GM10266 (cell line): Measurements from ENCODE around the gene FGF18.

Experiments used
- DNase-seq: peaks from one replicate; pipeline ENCODE4 v3.0.0; 2012; ENCODE audit errors: extremely low spot score
- CTCF ChIP-seq: IDR thresholded peaks from 2 replicates; pipeline ENCODE4 v1.5.1; 2012; ENCODE audit warnings: mild to moderate bottlenecking, low read depth; ENCODE audit not compliant: control insufficient read depth, insufficient read depth; ENCODE audit errors: missing control alignments

FGF18 gene

GRCh38 chr5:171455522-171455921 is 36.1 kb downstream of the FGF18 start:
- no peak for DNase-seq
- TF ChIP-seq CTCF = no peak

GRCh38 chr5:171457208-171457981 is 37.9 kb downstream of the FGF18 start:
- DNase-seq = no peak
- TF ChIP-seq CTCF = no peak

GRCh38 chr5:171459839-171460238 is 40.4 kb downstream of the FGF18 start:
- no peak for DNase-seq
- TF ChIP-seq CTCF = no peak

DNA sequence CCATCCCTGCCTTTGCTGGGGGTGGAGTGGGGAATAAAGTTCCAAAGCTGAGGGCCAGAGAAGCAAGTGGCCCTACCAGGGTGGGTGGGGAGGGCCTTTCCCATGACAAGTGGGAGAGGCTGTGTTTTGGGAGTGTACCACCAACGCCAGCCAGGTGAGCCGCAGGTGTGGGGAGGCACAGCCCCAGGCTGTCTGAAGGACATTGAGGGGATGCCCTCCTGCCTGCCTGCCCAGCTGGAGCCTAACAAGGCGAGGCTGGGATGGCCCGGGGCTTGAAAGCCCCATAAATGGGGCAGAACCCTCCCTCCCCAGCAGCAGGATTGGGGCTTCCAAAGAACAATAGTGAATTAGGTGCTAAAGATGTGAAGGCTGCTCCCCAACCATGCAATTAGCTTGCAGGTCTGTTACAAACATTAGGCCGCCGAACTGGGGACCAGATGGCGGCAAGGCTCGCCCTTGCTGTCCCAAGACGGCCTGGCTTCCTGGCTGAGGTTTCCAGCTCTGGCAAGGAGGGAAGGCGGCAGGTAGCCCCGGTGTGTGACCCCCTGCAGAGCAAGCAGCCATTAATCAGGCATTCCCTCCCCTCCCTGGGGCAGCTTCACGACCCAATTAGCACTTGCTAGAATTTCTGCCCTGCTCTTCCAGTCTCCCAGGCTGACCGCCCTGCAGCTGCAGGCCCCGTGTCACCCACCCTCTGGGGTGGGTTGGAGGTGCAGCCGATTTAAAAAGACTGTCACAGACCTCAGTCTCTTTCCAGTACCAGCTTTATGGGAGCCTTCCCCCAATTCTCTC is 42.9 kb downstream of the FGF18 start:
- no peak for DNase-seq
- TF ChIP-seq CTCF = no peak

DNA sequence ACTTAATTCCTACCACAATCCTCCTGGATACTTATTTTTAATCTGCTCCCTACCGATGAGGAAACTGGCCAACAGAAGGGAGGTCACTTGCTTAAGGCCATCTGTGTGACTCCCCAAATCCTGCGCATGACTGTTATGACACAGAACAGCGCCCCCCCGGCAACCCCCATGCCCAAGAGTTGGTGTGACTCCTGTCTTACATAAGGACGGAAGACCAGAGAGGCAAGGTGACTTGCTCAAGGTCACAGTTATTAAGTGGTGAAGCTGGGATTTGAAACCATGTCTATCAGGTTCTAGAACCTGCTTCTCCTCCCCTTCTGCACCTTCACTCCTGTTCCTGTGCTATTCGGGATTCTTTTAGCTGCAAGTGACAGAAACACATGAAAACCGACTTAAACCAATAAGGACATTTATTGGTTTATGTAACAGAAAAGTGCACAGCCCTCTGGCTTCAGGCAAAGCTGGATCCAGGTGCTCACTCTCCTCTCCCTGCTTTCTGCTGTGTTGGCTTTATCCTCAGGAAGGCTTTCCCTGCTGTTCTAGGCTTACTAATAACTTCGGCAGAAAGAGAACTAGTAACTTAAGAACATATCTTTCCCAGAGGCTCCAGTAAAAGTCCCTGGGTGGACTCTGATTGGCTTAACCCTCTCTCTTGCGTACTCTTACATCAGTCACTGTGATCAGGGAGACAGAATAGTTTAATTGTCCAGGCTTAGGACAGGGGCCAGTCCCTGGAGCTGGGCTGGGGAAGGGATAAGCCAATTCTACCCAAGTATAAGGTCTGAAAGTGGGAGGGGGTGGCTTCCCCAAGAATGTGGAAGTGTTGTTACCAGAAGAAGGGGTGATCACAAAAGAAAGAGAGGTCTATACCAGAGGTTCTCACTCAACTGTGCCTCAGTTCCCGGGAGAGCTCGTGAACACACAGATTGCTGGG is 43.7 kb downstream of the FGF18 start:
- TF ChIP-seq CTCF = no peak
- DNase-seq = no peak

- no peak for DNase-seq
- no peak for TF ChIP-seq CTCF
These were observed 44.4 kb downstream of the FGF18 start for GRCh38 chr5:171463862-171464229.

DNA sequence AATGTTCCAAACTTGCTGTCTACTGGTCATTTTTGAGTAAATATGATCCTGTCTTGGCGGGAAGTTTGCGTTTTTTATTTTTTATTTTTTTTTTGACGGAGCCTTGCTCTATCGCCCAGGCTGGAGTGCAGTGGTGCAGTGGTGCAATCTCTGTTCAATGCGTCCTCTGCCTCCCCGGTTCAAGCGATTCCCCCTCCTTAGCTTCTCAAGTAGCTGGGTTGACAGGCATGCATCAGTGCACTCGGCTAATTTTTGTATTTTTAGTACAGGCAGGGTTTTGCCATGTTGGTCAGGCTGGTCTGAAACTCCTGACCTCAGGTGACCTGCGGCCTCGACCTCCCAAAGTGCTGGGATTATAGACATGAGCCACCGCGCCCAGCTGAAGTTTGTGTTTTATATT is 45.4 kb downstream of the FGF18 start:
- TF ChIP-seq CTCF = no peak
- no peak for DNase-seq
